Raji (cell line): Measurements from ENCODE around the gene TRAK1.

Experiments used
- POLR2A ChIP-seq: IDR thresholded peaks from 2 replicates; pipeline ENCODE4 v1.6.1; 2011; ENCODE audit warnings: low read depth, low read length, control low read depth; ENCODE audit not compliant: insufficient read depth

The TRAK1 gene

DNA sequence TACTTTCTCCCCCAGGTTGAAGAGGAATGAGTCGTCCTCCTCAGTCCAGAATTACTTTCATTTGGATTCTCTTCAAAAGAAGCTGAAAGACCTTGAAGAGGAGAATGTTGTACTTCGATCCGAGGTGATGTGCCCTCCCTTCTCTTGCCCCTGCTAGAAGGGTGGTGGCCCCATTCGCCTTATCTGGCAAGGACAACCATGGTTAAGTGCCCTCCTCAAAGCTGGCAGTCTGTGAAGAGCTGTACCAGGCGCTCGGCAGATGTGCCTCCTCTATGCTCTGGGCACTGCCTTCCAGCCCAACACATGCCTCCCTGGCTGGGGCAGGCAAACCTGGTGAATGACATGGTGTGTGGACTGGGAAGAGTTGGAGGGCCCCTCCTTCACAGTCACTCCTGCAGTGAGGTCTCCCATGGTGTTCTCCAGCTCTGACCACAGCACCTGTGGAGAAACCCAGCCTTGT lies 97.9 kb downstream of the TRAK1 start:
- no peak for TF ChIP-seq POLR2A

DNA sequence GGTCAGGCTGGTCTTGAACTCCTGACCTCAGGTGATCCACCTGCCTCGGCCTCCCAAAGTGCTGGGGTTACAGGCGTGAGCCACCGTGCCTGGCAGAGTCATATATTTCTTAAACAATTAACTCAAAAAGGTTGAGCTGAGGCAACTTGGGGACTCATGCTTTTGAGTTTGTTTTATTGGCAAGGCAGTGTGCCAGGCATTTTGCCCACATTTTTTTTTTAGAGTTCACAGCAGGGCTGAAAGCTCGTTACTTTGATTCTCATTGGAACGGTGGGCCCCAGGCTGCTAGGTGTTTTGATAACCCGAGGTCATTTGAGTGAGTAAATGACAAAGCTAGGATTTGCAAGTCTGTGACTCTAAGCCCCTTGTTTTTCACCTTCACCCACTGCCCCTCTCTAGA lies 98.6 kb downstream of the TRAK1 start:
- TF ChIP-seq POLR2A: no peak

DNA sequence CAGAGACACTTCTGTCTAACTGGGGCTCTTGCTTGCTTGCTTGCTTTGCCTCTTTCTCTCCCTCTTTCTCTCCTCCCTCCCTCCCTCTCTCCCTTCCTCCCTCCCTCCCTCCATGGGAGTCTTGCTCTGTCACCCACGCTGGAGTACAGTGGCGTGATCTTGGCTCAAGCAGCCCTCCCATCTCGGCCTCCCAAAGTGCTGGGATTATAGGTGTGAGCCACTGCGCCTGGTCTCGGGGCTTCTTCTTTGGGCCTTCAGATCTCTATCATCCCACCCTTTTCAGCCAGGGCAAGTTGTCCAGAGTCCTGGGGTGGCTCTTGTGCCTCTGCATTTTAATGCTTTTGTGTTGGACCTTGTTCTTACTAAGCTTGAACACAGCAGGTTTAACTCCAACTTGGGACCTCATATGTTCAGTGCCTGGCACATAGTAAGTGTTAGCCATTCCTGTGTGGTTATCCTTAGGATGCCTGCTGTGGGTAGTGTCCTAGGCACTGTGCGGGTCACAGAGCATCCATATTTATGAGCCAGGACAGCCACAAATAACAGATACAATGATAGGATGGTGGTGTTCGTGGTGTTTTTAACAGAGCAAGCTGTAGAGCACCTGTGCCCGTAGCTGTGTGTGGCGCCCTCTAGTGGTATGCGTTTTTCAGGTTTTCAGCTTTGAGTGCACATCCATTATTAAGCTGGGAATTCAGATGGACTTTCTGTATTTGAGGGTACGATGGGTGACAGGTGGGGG lies 99.7 kb downstream of the TRAK1 start:
- no peak for TF ChIP-seq POLR2A

DNA sequence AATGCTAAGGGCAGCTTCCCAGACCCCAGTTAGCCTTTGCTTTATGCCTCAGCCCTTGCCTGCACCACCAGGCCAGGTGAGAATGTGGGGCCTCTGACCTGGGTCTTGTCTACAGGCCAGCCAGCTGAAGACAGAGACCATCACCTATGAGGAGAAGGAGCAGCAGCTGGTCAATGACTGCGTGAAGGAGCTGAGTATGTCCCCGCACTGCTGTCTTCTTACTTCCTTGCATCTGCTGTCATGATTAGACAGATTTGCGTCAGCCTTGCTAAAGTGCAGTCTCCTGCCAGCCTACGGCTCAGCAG lies 100.2 kb downstream of the TRAK1 start:
- no peak for TF ChIP-seq POLR2A

DNA sequence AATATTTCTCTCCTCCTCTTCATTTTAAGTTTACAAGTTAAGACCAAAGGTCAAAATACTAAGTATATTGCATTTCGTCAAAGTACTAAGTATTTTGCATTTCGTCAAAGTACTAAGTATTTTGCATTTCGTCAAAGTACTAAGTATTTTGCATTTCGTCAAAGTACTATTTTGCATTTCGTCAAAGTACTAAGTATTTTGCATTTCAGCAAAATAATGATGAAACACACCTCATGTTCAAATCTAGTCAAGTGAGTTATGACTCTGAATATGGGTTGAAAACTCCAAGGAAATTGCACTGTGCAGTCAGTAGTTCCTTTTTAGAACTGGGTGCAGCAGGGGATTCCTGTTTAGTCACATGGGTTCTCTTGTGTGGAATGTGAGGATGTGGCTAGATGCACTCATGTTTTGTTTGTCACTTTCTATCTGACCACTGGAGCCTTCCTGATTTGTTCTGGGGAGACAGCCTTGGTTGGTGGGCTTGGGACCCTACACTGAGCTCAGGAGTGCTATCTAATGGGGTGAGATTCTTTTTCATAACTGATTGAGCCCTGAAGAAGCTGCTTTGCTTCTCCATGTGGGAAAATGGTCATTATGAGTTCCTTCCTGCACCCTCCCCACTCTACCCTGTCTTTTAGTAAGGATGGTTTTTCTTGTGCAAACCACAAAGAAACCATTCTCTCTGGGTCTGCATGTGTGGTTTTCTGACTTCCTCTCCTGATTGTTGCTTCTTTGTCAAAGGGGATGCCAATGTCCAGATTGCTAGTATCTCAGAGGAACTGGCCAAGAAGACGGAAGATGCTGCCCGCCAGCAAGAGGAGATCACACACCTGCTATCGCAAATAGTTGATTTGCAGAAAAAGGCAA lies 101.4 kb downstream of the TRAK1 start:
- no peak for TF ChIP-seq POLR2A

DNA sequence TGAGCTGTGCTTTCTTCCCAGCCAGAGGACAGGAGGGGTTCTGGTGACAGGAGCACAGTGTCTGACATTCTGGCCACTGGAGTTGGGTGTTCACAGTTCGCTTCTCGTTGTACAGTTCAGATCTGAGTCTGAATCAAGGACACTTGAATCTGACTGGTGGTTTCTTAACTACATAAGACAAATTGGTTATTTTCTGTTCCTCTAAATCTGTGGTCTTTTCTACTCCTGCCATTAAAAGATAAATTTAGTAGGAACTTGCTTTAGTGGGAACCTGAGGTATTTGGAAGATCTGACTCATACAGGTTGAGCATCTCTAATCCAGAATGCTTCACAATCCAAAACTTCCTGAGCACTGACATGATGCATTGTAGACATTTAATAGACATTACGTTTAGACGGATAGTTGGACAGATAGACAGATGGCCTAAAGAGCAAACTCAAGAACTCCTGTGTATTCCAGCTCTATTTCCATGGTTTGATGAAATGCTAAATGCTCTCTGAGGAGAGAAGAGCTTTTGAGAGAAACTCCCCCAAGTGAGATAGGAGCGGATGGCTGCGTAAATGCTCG lies 103.9 kb downstream of the TRAK1 start:
- TF ChIP-seq POLR2A: no peak

DNA sequence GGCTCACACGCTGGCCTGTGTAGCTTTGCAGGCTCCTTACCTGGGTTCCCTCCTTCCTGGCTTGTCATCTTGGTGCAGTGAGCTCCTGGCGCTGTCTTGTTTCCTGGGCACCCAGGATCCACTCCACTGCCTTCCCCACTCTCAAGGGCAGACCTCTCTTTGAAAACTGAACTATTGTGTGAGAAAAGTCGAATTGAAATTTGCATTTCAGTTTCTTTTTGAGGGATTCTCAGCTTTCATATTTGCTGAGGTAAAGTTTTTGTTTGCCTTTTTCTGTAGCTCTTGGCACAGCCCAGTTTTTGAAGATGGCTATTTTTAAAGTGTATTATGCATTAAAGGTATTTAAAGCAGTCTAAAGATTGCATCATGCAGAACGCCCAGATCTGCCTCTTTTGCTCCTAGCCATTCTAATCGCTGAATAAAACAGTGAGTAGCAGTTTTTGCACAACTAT lies 104.7 kb downstream of the TRAK1 start:
- no peak for TF ChIP-seq POLR2A

DNA sequence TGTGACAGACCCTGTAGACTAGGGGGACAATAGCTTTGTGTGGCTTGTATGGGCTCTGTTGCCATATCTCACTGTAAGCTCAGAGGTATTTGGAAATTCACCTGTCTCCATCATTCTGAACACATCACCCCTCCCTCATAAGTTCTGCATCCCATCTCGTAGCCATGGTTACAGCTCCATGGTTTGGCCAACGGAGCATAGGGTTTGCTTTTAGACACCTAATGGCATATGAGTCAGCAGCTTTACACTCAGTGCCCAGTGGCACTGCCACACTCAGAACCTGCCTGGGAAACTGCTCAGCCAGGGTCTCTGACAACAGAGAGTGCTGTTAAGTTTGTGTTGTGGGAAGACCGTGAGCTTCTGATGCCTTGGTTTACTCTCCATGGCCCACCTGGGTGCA lies 107.6 kb downstream of the TRAK1 start:
- TF ChIP-seq POLR2A: no peak

DNA sequence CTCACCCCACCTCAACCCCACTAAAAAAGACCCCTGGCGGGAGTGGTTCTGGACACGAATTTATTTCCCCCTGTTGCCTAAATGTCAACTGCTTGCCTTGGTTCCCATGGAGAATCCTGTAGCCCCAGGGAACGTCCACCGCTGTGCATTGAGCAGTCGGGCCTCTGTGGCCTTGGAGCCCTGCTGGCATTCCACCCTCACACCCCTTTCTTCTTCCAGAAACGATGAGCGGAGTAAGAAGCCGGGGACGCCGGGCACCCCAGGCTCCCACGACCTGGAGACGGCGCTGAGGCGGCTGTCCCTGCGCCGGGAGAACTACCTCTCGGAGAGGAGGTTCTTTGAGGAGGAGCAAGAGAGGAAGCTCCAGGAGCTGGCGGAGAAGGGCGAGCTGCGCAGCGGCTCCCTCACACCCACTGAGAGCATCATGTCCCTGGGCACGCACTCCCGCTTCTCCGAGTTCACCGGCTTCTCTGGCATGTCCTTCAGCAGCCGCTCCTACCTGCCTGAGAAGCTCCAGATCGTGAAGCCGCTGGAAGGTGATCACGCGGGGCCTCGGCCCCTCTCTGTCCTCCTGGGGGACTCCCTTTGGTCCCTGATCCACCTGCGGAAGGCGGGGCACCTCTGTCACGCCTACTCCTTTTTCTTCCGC lies 111.2 kb downstream of the TRAK1 start:
- no peak for TF ChIP-seq POLR2A

DNA sequence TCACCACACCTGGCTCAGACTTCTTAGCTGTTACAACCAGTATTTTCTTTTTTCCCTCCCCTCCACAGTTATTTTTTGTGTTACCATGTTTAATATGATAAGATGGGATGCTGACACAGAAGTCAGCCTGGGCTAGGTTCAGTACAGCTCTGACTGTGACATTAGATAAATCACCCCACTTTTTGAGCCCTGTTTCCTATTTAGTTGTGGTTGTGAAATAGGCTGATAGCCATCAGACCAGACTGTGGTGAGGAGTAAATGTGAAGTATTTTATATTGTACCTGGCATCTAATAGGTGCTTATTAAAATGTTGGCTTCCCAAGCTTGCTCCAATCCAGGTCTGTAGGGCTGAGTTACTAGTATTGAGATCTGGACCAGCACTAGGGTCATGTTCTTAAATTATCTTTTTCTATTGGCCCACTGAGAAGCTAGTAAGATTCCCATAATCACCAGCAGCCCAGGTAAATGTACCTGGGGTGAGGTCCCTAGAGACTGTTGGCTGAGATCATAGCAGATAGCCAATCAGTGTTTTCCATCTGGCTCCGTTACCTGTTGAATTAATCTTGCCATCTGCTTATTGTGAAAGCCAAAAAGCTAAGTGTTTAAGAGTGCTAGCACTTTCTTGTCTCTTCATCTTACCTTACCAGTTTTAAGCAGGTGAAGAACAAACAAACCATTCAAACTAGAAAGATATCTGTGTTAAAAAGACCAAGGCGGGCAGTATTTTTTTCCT lies 113.9 kb downstream of the TRAK1 start:
- no peak for TF ChIP-seq POLR2A

DNA sequence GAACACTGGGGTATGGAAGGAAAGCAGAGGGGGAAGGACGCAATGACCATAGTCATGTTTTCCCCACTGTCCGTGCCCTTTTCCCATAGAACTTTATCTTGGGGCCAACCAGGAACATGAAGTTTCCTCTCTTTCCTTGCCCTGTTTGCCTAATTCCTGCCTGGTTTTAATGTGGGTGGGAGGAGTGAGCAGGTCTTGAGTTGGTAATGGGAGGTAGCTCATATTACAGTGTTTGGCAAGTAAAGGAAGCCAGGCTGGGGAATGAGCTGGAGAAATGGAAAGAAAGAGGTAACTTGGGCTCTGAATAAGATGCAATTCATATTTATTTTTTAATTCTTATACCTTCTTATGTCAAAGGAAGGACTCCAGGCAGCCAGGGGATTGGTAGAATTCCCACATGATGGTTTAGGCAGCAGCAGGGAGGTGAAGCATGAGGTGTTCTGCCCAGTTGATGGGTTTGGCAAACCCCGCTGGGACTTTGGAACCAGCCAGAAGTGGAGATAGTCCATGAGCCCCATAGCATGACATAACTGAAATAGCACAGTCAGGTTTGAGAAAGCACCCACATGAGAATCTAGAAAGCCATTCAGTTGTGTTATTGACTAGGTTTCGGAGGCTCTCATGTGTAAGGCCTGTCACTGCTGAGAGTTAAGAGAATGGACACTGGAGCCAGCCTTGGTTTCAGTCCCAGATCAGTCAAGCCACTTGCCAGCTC lies 114.8 kb downstream of the TRAK1 start:
- no peak for TF ChIP-seq POLR2A

DNA sequence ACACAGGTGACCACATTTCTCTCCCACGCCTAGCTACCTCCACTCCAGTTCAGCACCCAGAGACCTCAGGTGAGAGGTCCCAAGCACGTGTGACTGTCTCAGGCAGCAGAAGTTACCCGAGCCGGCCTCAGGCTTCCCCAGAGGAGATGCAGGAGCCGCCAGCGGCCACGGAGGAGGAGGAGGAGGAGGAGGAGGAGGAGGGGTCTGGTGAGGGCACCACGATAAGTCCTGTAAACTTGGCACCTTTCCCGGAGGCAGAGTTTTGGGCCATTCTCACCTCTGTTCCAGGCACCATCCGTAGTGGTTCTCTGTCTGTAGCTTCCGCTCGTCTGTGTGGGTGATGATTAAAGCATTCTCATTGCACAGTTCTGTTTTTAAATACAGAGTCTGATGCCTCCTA lies 118.8 kb downstream of the TRAK1 start:
- no peak for TF ChIP-seq POLR2A

DNA sequence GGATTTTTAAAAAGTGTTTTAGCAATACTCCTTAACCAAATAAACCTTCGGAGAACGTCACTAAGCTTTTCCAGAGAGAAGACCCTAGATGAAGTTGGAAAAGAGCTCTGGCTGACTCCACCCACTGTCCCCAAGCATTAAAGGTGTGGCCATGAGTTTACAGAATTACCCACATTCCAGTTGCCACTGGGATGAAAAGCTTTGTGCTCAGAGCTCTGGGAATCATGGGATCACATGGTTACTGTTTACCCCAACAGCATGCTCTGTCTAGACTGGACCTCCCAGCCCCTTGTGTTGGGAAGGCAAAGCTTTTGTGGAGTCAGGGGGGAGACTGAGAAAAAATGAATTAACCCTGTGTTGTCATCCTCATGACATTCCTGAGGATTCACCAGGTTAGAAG lies 119.6 kb downstream of the TRAK1 start:
- TF ChIP-seq POLR2A: no peak

DNA sequence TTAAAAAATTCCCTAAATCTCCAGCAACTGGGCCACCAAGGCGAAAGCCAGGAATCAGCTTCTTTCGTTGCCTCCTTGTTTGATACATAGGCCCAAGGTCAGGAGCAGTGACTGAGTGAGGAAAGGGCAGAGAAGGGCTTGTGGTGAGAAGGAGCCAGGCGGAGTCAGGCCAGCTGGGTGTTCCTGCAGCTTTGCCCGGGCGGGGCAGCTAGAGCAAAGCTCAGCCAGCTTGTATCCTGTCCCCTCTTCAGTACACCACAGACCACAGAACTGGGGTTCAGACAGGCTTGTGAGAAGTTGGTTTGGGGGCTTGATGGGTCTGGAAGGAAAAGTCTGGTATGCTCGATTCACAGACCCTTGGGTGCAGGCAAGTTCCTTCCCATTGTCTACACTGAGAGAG lies 122.3 kb downstream of the TRAK1 start:
- no peak for TF ChIP-seq POLR2A
